Transverse colon (tissue), 3 donors: ENCODE results near the gene ZNF841.

ENCODE experiments used
- EP300 ChIP-seq: sonication (generic); formaldehyde crosslinking; IDR thresholded peaks from one replicate; pipeline ENCODE4 v1.6.1; 2017; ENCODE audit warnings: antibody characterized with exemption, low read depth
- TF ChIP-seq, protein P1 (sequence below), 5 experiments: fragments of 200-600 bp in 3 of 5; fragments of 450-650 bp in 2 of 5; sonication (generic) in 3 of 5; IDR thresholded peaks; 1 replicate in 2 of 5; 2 replicates in 3 of 5; pipeline ENCODE4 v1.5.1; 2016 to 2017; ENCODE audit warnings: antibody characterized with exemption in 5 of 5, inconsistent platforms in 3 of 5, mild to moderate bottlenecking in 2 of 5, moderate library complexity in 1 of 5

- TF ChIP-seq, protein P1, sequence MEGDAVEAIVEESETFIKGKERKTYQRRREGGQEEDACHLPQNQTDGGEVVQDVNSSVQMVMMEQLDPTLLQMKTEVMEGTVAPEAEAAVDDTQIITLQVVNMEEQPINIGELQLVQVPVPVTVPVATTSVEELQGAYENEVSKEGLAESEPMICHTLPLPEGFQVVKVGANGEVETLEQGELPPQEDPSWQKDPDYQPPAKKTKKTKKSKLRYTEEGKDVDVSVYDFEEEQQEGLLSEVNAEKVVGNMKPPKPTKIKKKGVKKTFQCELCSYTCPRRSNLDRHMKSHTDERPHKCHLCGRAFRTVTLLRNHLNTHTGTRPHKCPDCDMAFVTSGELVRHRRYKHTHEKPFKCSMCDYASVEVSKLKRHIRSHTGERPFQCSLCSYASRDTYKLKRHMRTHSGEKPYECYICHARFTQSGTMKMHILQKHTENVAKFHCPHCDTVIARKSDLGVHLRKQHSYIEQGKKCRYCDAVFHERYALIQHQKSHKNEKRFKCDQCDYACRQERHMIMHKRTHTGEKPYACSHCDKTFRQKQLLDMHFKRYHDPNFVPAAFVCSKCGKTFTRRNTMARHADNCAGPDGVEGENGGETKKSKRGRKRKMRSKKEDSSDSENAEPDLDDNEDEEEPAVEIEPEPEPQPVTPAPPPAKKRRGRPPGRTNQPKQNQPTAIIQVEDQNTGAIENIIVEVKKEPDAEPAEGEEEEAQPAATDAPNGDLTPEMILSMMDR (IDR thresholded peaks at IDR 0.05) = no peak
- TF ChIP-seq EP300 = no peak
These were observed 46.7 kb downstream of the ZNF841 start, which contains the start of gene ZNF432 for GRCh38 chr19:52048555-52049501.
